DLD1 (cell line): ENCODE measurements around the gene DIP2C.

ENCODE experiments used
- in situ Hi-C: cut with HindIII; loops from 2 replicates; pipeline ENCODE4 v1.10.0; 2017; ENCODE audit warnings: low sequenced_read_pairs

Gene DIP2C

DNA sequence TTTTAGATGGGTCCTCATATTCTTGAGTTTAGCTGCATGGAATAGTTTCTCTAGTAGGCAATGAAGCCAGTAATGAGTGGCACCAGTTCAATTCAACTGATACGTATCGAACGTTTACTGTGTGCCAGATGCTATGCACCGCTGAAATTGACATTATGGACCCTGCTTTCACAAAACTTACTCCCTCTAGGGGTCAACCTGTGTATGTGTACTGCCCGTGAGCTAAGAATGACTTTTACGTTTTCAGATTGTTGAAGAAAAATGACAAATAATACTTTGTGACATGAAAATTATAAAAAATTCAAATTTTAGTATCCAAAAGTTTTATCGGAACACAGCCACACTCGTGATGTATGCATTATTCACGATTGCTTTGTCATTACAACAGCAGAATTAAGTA lies 458.7 kb downstream of the DIP2C start:
- in situ Hi-C loops, result no loop called here

DNA sequence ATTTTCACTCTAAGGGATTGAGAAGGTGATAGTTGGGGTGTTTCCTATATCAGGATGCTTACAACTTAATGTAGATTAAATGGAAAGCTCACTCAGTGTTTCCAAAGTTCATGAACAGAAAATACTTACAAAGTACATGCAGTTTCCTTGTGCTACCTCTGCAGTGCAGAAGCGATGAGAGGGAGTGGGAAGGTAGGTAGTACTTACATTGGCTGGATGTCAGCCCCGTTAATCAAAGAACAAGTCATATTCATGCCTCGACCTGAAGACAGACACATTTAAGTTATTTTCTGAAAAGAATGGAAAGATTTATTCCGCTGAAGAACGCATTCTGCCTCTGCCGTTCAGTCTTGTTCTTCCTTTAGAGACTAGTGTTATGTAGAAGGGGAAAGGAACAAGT lies 461.1 kb downstream of the DIP2C start:
- in situ Hi-C loops, result no loop called here

DNA sequence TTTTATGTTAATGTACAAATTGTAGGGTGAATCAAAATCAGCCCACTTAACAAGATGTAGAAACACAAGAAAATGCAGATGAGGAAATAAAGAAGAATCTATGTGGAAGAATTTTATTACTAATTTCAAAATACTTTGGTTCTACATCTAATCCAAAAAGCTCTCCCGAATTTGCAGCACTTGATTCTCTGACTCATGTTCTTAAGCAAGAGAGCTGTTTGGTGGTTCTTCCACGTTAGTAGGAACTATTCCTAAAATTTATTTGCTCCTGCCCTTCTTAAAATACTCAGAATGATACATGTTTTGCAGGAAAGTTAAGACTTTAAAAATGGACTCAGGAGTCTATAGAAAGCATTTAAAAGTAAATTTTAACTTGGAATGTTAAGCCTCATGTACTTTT lies 462.5 kb downstream of the DIP2C start:
- in situ Hi-C loops, result no loop called here

DNA sequence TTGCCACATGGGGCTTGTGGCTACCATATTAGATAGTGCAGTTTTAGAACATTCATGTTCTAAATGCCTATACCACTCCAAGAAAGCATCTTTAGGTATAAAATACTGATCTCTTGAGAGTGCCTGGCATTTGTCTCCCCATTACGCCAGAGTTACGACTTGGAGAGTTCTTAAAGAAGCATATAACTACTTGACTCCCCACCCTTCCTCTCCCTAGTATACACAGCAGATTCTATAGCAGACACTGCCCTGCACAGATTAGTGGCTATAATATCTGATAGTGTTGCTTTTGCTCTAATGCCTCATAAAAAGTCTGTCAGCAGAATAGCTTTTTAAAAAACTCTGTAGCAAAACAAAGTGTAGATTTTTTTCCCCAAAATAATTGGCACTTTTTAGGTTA lies 463.4 kb downstream of the DIP2C start:
- in situ Hi-C loops, result no loop called here

DNA sequence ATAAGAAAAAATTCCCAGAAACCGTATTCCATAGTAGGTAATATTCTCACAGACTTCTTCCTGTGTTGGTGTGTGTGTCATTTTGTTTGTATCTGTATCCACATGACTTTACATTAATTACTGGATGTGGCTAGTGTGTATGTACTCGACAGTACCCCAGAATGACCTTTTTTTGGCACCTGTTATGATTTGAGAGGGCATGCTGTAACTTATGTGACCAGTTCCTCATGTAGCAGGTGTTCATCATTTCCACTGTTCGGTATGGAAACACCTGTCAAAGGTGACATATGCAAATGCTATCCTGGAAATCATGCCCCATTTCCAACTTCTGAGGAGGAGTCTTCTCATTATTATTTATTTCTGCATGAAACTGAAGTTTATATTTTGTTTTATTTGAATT lies 464.9 kb downstream of the DIP2C start:
- in situ Hi-C loops, result no loop called here
